ENCODE data around the gene RAMP2.

RAMP2 gene

GRCh38 chr17:42795465-42795864, 34.4 kb downstream of the RAMP2 start:
- DNase-seq, result no peak

GRCh38 chr17:42796066-42796758, 35.2 kb downstream of the RAMP2 start:
- no peak for DNase-seq

GRCh38 chr17:42797067-42798007, 36.3 kb downstream of the RAMP2 start:
- DNase-seq, result no peak

GRCh38 chr17:42798011-42798382, 37.0 kb downstream of the RAMP2 start:
- no peak for DNase-seq

GRCh38 chr17:42798383-42799380, 37.7 kb downstream of the RAMP2 start, which contains the start of the genes CNTD1 and COA3:
Gene CNTD1 (plus strand): TSS chr17:42798861. CDS start chr17:42799068, 207 bp downstream.
Gene COA3 (minus strand): TSS chr17:42798704. CDS start chr17:42798681, 23 bp downstream.
- DNase-seq, result peak; percentile 83 to 87

GRCh38 chr17:42803074-42803883, 42.3 kb downstream of the RAMP2 start:
- no peak for DNase-seq

GRCh38 chr17:42804918-42805367, 43.9 kb downstream of the RAMP2 start:
- DNase-seq, result no peak

- no peak for DNase-seq
These were observed 45.2 kb downstream of the RAMP2 start for GRCh38 chr17:42806249-42806648.

GRCh38 chr17:42809250-42809649, 48.2 kb downstream of the RAMP2 start:
- peak; percentile 60 to 64 for DNase-seq

Data from AML-193 (cell line).